Measurements from ENCODE around the gene FIGNL2. TPM values are rescaled to one million over a fixed set of nuclear protein-coding genes. Genes with fewer than 3 reads are reported as not detected.
A peak's percentile ranks its signal among the peaks of the same experiment; 100 is the strongest.

FIGNL2 gene
- total RNA-seq, 2 experiments from 2014 or later: 0.40 to 0.43 TPM

DNA sequence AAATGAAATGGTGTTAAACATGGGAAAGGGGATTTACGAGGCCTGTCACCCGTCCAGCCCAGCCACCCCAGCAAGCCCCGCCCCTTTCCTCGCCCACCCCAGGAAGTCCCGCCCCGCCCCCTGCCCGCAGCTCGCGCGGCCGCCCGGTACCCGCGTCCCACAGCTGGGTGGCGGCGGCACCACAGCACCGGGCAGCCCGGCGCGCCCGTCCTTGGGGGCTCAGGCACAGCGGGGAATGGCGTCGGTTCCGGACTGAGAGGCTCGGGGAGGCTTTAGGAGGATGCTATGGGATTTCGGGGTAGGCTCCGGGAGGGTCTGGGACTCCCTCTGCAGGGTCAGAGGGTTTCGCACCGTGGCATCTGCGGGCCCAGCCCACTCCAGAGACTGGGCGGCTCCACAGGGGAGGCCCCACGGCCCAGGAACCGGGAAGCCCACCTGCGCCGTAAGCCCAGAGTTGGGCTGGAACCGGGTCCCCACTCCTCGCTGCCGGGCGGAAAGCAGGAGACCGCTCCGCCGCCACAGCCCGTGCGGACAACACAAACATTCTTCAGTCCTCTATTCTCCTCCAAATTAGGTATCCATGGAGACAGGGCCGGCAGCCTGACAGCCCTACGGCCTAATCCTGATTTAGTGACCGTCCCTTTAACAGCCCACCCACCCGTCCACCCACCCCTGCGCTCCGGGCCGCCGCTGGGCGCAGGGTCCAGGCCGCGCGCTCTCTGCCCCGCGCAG is 1.4 kb downstream of the FIGNL2 start:
- TF ChIP-seq CTCF (IDR thresholded peaks at IDR 0.05): no peak
- CTCF ChIA-PET: no interaction called here
- peaks cover 32% of the 10 kb centered on the region for H3K27me3 Mint-ChIP-seq

DNA sequence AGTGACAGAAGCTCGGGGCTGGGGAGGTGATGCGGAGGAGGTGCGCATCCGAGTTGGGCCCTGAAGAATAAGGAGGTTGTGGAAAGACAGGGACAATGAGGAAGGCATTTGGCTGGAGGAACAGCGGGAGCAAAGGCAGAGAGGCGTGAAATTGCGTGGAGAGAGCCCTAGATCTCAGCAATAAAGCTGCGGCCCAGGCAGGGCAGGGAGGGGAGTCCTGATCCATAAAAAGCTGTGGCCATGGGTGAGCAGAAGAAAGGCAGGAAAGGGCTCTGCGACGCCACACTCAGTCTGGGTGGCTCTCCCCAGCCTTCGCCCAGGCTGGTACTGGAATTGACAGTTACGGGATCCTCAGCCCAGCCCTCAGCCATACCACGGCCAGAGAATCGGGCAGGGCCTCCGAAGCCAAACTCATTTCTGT is 2.2 kb downstream of the FIGNL2 start:
- Mint-ChIP-seq H3K36me3 (ENCODE audit: low read depth) (no peaks in the 10 kb centered on the region), H3K4me1 (ENCODE audit: low read depth) (peaks cover 9% of the 10 kb centered on the region), H3K9me3 (no peaks in the 10 kb centered on the region), H3K27me3 (peaks cover 33% of the 10 kb centered on the region), H3K27ac (no peak overlapping the region), H3K4me3 (peak overlapping the region; percentile 8)
- ATAC-seq (no peak), DNase-seq (no peak)
- intact Hi-C loops (cut with micrococcal nuclease): no loop called here
- TF ChIP-seq CTCF (IDR thresholded peaks at IDR 0.05): no peak
- POLR2A ChIA-PET: interaction anchor here (2.0 kb wide), 1 partner anchor 18 kb away, joined by 4 read pairs; no protein-coding TSS in a partner anchor
- CTCF ChIA-PET: no interaction called here

More for the DNA sequence above, 1.4 kb downstream of the FIGNL2 start:
- no peaks in the 10 kb centered on the region for H3K36me3 Mint-ChIP-seq (ENCODE audit: low read depth)
- ATAC-seq (peak; percentile 74), DNase-seq (peak; percentile 65)
- intact Hi-C loops (cut with micrococcal nuclease): no loop called here
- POLR2A ChIA-PET: no interaction called here
- no peak overlapping the region for H3K27ac Mint-ChIP-seq
- peak overlapping the region; percentile 63 for H3K4me3 Mint-ChIP-seq
- H3K4me1 Mint-ChIP-seq (ENCODE audit: low read depth): peaks cover 12% of the 10 kb centered on the region
- no peaks in the 10 kb centered on the region for H3K9me3 Mint-ChIP-seq

DNA sequence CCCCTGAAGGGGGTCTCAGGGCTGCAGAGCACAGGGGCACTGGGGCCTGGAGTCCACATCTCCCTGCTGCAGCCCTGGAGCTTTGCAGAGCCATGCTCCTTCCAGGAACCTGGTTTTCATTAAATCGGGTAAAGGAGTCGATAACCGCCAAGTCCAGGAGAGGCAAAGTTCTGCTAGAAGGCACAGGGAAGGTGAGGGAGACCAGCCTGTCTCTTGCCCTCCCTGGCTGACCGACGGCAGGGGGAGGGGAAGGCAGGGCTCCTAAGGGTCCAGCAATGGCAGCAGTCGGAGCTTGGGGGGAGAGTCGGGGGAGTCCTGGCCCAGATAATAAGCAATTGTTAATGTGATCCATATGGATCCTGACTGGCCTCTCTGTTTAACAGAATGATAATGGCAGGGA is 3.0 kb downstream of the FIGNL2 start:
- no peak for DNase-seq
- H3K4me1 Mint-ChIP-seq (ENCODE audit: low read depth): peaks cover 9% of the 10 kb centered on the region
- intact Hi-C loops (cut with micrococcal nuclease): no loop called here
- H3K36me3 Mint-ChIP-seq (ENCODE audit: low read depth): no peaks in the 10 kb centered on the region
- H3K27me3 Mint-ChIP-seq: peaks cover 30% of the 10 kb centered on the region
- ATAC-seq: no peak
- TF ChIP-seq CTCF (IDR thresholded peaks at IDR 0.05): no peak
- ChIA-PET POLR2A (interaction anchor here (2.0 kb wide), 1 partner anchor 19 kb away, joined by 4 read pairs; no protein-coding TSS in a partner anchor), CTCF (no interaction called here)
- no peak overlapping the region for H3K4me3 Mint-ChIP-seq
- H3K27ac Mint-ChIP-seq: no peak overlapping the region
- H3K9me3 Mint-ChIP-seq: no peaks in the 10 kb centered on the region

GRCh38 chr12:51844854-51845253 is 3.7 kb downstream of the FIGNL2 start:
- Mint-ChIP-seq H3K36me3 (ENCODE audit: low read depth) (no peaks in the 10 kb centered on the region), H3K4me1 (ENCODE audit: low read depth) (peaks cover 9% of the 10 kb centered on the region), H3K4me3 (no peak overlapping the region), H3K27me3 (peaks cover 30% of the 10 kb centered on the region), H3K9me3 (no peaks in the 10 kb centered on the region), H3K27ac (no peak overlapping the region)
- no peak for ATAC-seq
- intact Hi-C loops (cut with micrococcal nuclease): no loop called here
- ChIA-PET POLR2A (interaction anchor here (2.0 kb wide), 1 partner anchor 19 kb away, joined by 4 read pairs; no protein-coding TSS in a partner anchor), CTCF (no interaction called here)
- no peak for DNase-seq
- no peak for TF ChIP-seq CTCF (IDR thresholded peaks at IDR 0.05)

DNA sequence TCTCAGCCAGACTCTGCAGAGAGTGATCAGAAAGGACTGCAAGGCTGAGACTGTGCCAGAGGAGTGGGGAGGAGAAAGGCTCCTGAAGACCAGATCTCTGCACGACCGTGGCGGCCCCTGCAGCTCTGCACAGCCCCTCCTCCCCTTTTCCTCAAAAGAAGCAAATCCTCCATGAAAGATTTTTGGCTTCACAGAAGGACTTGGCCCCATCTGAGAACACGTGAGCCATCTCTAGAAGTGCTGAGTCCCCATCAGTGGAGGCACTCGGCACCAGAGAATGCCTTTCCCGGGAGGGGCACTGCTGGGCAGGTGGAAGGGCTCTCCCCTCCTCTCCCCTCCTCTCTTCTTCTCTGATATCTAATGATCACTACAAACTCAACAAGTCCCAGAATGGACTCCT is 6.8 kb downstream of the FIGNL2 start:
- intact Hi-C loops (cut with micrococcal nuclease): no loop called here
- no peak for TF ChIP-seq CTCF (IDR thresholded peaks at IDR 0.05)

More for the DNA sequence above, 6.8 kb downstream of the FIGNL2 start:
- DNase-seq (no peak), ATAC-seq (no peak)
- Mint-ChIP-seq H3K4me1 (ENCODE audit: low read depth) (peaks cover 5% of the 10 kb centered on the region), H3K4me3 (no peak overlapping the region), H3K27ac (no peak overlapping the region), H3K9me3 (no peaks in the 10 kb centered on the region), H3K36me3 (ENCODE audit: low read depth) (no peaks in the 10 kb centered on the region), H3K27me3 (peaks cover 29% of the 10 kb centered on the region)
- POLR2A ChIA-PET: no interaction called here
- CTCF ChIA-PET: interaction anchor here (0.6 to 1.2 kb wide), 2 partner anchors 33 to 310 kb away, joined by 3 read pairs; no protein-coding TSS in a partner anchor
